HUES6 (cell line): Measurements from ENCODE around the gene HSPG2.

Source experiments
- H3K27ac ChIP-seq: 2 replicates; pipeline ENCODE4 v1.7.0; 2013; ENCODE audit warnings: low read depth, mild to moderate bottlenecking, low read length, inconsistent platforms
- H3K27me3 ChIP-seq: 2 replicates; pipeline ENCODE4 v1.6.1; 2013; ENCODE audit warnings: low read length; ENCODE audit not compliant: control insufficient read depth, insufficient read depth
- H3K36me3 ChIP-seq: 2 replicates; pipeline ENCODE4 v1.6.1; 2013; ENCODE audit warnings: low read length; ENCODE audit not compliant: control insufficient read depth, insufficient read depth
- H3K4me1 ChIP-seq: 2 replicates; pipeline ENCODE4 v1.6.1; 2013; ENCODE audit warnings: low read length; ENCODE audit not compliant: control insufficient read depth, insufficient read depth
- H3K4me3 ChIP-seq: 2 replicates; pipeline ENCODE4 v1.5.1; 2013; ENCODE audit warnings: low read depth, low read length
- H3K9ac ChIP-seq: one replicate; pipeline ENCODE4 v1.6.1; 2013; ENCODE audit warnings: mild to moderate bottlenecking, low read length
- H3K9me3 ChIP-seq: 2 replicates; pipeline ENCODE4 v1.6.1; 2013; ENCODE audit warnings: low read depth, low read length; ENCODE audit not compliant: control insufficient read depth, insufficient read depth

The HSPG2 gene

GRCh38 chr1:21865609-21865942, 71.5 kb downstream of the HSPG2 start:
- Histone ChIP-seq H3K27me3 (no peaks in the 10 kb centered on the region), H3K9ac (no peak overlapping the region), H3K9me3 (no peaks in the 10 kb centered on the region), H3K4me1 (peaks cover 18% of the 10 kb centered on the region), H3K27ac (no peak overlapping the region), H3K4me3 (no peak overlapping the region), H3K36me3 (peaks cover 62% of the 10 kb centered on the region)

- H3K27ac ChIP-seq, result no peak overlapping the region
- peaks cover 60% of the 10 kb centered on the region for H3K36me3 ChIP-seq
These were observed 72.4 kb downstream of the HSPG2 start for GRCh38 chr1:21864730-21865129.

GRCh38 chr1:21863981-21864380, 73.1 kb downstream of the HSPG2 start:
- no peak overlapping the region for H3K4me3 ChIP-seq
- peaks cover 59% of the 10 kb centered on the region for H3K36me3 ChIP-seq
- H3K27me3 ChIP-seq, result no peaks in the 10 kb centered on the region
- no peak overlapping the region for H3K9ac ChIP-seq
- H3K4me1 ChIP-seq, result peaks cover 15% of the 10 kb centered on the region
- no peak overlapping the region for H3K27ac ChIP-seq
- H3K9me3 ChIP-seq, result no peaks in the 10 kb centered on the region

More at GRCh38 chr1:21864730-21865129, 72.4 kb downstream of the HSPG2 start:
- Histone ChIP-seq H3K9me3 (no peaks in the 10 kb centered on the region), H3K9ac (no peak overlapping the region), H3K4me3 (no peak overlapping the region), H3K4me1 (peaks cover 18% of the 10 kb centered on the region), H3K27me3 (no peaks in the 10 kb centered on the region)

- Histone ChIP-seq H3K36me3 (peaks cover 73% of the 10 kb centered on the region), H3K4me1 (peaks cover 15% of the 10 kb centered on the region), H3K4me3 (no peak overlapping the region), H3K9ac (no peak overlapping the region), H3K9me3 (no peaks in the 10 kb centered on the region), H3K27me3 (no peaks in the 10 kb centered on the region), H3K27ac (no peak overlapping the region)
These were observed 75.3 kb downstream of the HSPG2 start for GRCh38 chr1:21861602-21862429.

- Histone ChIP-seq H3K27ac (no peak overlapping the region), H3K9me3 (no peaks in the 10 kb centered on the region), H3K36me3 (peaks cover 79% of the 10 kb centered on the region), H3K4me3 (no peak overlapping the region), H3K27me3 (no peaks in the 10 kb centered on the region), H3K9ac (no peak overlapping the region), H3K4me1 (0 out of 2 replicates have a peak, but pooled peaks cover 7% of the 10 kb centered on the region)
These were observed 76.1 kb downstream of the HSPG2 start for GRCh38 chr1:21860971-21861370.

GRCh38 chr1:21859669-21860179, 77.4 kb downstream of the HSPG2 start:
- Histone ChIP-seq H3K27ac (0 out of 2 replicates have a peak overlapping the region, but pooled peaks have one; percentile 20), H3K36me3 (peaks cover 80% of the 10 kb centered on the region), H3K27me3 (no peaks in the 10 kb centered on the region), H3K9ac (no peak overlapping the region), H3K9me3 (no peaks in the 10 kb centered on the region), H3K4me1 (no peaks in the 10 kb centered on the region), H3K4me3 (no peak overlapping the region)

GRCh38 chr1:21857840-21858670, 79.1 kb downstream of the HSPG2 start:
- Histone ChIP-seq H3K4me3 (no peak overlapping the region), H3K4me1 (no peaks in the 10 kb centered on the region), H3K27ac (no peak overlapping the region), H3K9me3 (no peaks in the 10 kb centered on the region), H3K9ac (no peak overlapping the region), H3K27me3 (no peaks in the 10 kb centered on the region), H3K36me3 (peaks cover 82% of the 10 kb centered on the region)

- Histone ChIP-seq H3K27ac (no peak overlapping the region), H3K36me3 (peaks cover 89% of the 10 kb centered on the region), H3K9me3 (no peaks in the 10 kb centered on the region), H3K9ac (no peak overlapping the region), H3K4me3 (no peak overlapping the region), H3K4me1 (no peaks in the 10 kb centered on the region), H3K27me3 (no peaks in the 10 kb centered on the region)
These were observed 79.8 kb downstream of the HSPG2 start for GRCh38 chr1:21857142-21857839.

- no peaks in the 10 kb centered on the region for H3K4me1 ChIP-seq
- no peaks in the 10 kb centered on the region for H3K27me3 ChIP-seq
- H3K9me3 ChIP-seq, result no peaks in the 10 kb centered on the region
- H3K36me3 ChIP-seq, result peaks cover 86% of the 10 kb centered on the region
- H3K4me3 ChIP-seq, result no peak overlapping the region
- no peak overlapping the region for H3K27ac ChIP-seq
- no peak overlapping the region for H3K9ac ChIP-seq
These were observed 81.6 kb downstream of the HSPG2 start for GRCh38 chr1:21855257-21856096.

- peaks cover 88% of the 10 kb centered on the region for H3K36me3 ChIP-seq
- H3K9me3 ChIP-seq, result no peaks in the 10 kb centered on the region
- no peak overlapping the region for H3K27ac ChIP-seq
- H3K4me1 ChIP-seq, result no peaks in the 10 kb centered on the region
- H3K4me3 ChIP-seq, result no peak overlapping the region
- H3K27me3 ChIP-seq, result no peaks in the 10 kb centered on the region
- H3K9ac ChIP-seq, result no peak overlapping the region
These were observed 82.4 kb downstream of the HSPG2 start for GRCh38 chr1:21854751-21855131.
